Activated CD4-positive, alpha-beta T cell treated with anti-CD3 and anti-CD28 coated beads, Interleukin-2, Interleukin-4, amounts not matched to agents 100 ng/mL and 50 ng/mL, durations not matched to agents 16 hours and 8 hours (primary cell): Measurements from ENCODE around the gene CCSER1.
"Not testable (repeated sequence)": the region's sequence is repeated elsewhere in the genome, so short reads cannot be mapped to it uniquely, and the experiment has no call there.

Experiments
- DNase-seq: peaks from one replicate; pipeline ENCODE4 v3.0.0-alpha.2; 2020; ENCODE audit warnings: low spot score

Gene CCSER1

DNA sequence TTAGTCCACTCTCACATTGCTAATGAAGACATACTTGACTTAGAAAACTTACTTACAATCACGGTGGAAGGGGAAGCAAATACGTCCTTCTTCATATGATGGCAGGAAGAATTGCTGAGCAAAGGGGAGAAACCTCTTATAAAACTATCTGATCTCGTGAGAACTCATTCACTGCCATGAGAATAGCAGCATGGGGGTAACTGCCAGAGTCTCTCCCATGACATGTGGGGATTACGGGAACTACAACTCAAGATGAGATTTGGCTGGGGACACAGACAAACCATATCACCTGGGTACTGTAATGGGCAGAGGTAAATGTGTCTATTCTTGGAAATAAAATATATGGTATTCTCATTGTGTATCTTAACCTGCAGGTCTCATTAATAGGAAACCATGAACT is 1464.9 kb downstream of the CCSER1 start:
- DNase-seq: no peak

DNA sequence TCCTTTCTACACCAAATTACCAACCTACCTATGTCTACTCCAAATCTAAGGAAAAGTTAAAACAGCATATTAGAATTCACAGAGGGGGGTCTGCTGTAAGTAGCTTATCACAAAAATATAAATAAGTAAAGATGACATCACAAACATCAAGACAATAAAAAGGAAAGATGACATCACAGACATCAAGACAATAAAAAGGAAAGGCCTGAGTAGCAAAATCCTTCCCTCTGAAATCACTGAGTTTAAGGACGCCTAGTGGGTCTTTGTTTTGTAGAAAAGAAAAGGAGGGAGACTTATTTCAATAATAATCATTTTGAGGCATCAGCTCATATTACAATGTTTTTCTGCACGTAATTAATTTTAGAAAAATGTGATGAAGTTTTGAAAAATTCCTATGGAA is 1469.5 kb downstream of the CCSER1 start:
- DNase-seq: no peak

DNA sequence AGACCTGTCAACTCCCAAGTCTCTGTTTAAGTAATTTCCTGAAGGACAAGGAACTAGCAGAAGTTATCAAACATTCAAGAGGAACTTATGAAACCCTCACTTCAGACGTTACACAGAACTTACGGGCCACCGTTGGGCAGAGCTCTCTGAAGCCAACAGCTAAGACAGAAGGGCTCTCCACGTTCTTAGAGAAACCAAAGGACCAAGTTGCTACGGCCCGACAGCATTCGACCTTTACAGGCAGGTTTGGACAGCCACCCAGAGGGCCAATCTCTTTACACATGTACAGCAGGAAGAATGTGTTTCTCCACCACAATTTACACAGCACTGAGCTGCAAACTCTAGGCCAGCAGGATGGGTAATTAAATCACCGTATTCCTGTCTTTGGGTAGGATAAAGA is 1471.5 kb downstream of the CCSER1 start:
- DNase-seq: no peak

DNA sequence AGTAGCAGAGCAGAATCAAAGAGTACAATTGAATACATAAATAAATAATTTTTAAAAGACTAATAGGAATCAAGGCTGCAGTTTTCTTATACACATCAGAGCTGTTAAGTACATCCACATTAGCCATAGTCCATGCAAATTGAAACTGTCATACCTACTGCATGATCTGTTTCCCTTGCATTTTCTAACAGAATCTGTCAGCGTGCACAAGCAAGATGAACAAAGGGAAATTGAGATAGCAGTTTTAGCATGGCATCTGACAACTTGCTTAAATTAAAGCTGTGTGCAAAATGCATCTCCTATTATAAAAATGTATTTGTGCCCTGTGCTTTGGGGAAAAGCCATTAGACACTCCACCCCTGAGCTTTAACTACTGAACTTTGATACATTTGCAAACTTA is 1473.1 kb downstream of the CCSER1 start:
- DNase-seq: no peak

DNA sequence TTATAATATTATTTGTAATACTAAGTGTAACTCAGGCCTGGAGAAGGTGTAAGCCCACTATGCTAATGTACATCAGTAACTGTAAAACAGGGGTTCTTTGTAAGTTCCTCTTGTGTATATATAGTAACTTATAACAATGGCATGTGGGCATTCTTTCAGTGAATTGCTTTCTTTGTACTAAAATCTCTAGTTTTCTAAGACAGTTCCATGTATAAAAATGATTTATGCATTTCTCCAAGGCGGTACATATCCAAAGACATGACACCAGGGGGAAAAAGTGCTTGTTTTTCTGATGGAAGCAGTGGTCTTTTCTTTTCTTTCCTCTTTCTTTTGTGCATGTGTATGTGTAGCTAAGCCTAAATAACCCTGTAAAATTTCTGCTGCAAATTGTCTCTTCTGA is 1474.2 kb downstream of the CCSER1 start:
- DNase-seq: no peak

DNA sequence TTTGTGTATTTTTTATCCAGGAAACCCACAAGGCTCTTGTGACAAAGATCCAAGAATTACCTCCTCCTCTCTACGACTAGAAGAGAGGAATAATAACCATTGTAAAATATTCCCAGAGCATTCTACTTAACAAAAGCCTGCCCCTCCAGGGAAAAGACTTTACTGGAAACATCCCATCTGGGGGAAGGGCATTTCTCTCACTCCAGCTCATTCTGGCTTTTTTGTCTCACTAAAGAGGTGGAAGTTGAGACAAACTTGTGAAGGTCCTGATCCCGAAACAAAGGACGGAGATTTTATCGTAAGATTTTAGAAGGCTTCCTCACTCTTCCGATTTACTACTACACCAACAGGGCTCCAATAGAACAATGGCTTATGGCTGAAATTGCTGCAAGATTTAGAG is 1484.6 kb downstream of the CCSER1 start:
- no peak for DNase-seq

DNA sequence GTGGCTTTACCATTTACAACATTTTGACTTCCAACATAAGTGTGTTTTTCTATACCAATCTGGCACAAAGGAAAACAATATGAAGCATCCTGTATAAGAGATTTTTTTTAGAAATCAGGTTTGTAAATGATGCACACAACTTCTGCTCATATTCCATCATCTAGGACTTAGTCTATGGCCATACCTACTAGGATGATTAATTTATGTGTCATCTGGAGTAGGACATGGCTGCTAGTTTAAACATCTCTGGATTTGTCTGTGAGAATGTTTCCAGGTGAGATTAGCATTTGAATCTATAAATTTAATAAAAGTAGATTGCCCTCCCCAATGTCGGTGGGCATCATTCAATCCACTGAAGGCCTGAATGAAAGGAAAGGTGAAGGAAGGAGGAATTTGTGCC is 1493.8 kb downstream of the CCSER1 start:
- DNase-seq: no peak

DNA sequence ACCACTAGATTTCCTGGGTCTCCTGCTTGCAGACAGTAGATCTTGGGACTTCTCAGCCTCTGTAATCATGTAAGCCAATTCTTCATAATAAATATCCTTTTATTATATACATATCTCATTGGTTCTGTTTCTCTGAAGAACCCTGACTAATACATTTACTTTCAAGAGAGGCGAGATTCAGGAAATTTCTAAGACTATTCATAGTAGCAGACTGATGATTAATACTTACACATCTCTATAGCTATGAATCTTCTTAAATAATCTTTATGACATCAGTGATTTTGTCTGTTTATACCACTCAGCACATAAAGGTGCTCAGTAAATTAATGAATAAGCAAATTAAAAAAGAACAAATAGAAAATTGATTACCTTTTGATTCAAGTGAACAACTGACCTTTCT is 1494.3 kb downstream of the CCSER1 start:
- no peak for DNase-seq

DNA sequence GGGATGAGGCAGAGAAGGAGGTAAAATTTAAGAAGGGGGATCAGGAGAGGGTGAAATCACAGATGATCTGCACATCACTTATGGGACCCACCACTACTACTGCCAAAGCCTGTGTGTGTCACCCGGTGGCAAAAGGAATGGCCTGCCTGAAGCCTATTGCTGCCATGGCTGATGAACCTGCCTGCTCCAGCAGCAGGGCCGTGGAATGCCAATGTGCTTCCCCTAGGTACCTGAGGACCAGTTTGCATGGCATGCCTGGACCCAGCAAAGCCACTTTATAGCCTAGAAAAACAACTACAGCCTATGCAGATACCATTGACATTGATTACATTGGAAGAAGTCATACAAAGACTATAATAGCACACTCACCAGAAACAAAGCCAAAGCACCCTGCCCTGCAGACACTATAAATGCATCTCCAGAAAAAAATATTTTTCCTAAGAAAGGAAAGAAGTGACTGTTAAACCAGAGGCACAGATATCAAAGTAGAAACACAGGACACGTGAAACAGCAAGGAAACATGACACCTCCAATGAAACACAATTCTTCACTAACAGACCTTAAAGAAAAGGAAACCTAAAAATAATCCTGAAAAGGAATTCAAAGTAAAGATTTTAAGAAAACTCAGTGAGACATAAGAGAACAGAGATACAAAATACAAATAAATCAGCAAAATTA is 1495.9 kb downstream of the CCSER1 start:
- no peak for DNase-seq

DNA sequence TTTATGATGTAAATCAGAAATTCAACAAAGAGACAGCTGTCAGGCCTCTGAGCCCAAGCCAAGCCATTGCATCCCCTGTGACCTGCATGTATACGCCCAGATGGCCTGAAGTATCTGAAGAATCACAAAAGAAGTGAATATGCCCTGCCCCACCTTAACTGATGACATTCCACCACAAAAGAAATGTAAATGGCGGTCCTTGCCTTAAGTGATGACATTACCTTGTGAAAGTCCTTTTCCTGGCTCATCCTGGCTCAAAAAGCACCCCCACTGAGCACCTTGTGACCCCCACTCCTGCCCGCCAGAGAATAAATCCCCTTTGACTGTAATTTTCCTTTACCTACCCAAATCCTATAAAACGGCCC is 1496.4 kb downstream of the CCSER1 start:
- not testable (repeated sequence) for DNase-seq

DNA sequence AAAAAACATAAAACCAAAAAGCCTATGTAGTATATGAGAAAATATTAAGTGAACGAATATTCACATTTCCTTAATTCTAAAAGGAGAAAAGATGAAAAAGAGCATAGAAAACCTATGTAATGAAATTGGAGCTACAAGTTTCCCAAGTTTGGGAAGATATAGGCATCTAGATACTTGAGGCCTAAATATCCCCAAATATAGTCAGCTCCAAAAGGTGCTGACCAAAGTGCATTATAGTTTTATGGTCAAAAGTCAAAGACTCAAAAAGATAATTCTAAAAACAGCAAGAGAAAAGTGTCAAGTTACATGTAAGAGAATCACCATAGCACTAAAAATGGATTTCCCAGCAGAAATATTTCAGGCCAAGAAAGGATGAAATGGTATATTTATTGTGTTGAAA is 1502.9 kb downstream of the CCSER1 start:
- no peak for DNase-seq

DNA sequence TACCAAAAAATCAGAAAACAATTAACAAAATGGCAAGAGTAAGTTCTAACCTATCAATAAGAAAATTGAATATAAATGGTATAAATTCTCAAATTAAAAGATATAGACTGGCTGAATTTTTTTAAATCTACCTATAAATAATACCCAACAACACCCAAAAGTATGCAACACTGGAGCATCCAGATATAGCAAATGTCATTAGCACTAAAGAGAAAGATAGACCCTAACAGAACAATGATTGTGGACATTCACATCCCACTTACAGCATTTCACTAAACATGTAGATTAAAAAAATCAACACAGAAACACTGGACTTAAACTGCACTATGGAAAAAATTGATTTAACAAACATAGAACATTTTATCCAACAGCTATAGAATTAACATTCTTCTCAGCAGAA is 1503.6 kb downstream of the CCSER1 start:
- DNase-seq: no peak

DNA sequence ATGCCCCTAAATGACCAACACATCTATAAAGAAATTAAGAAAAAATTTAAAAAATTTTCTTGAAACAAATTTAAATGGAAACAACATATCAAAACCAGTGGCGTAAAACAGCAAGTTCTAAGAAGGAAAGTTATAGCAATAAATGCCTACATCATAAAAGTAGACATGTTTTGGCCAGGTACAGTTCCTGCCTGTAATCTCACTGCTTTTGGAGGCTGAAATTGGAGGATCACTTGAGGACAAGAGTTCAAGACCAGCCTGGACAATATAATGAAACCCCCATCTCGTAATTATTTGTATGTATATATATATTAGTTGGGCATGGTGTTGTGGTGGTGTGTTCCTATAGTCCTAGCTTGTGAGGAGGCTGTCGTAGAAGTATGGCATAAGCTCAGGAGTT is 1504.1 kb downstream of the CCSER1 start:
- DNase-seq: no peak

DNA sequence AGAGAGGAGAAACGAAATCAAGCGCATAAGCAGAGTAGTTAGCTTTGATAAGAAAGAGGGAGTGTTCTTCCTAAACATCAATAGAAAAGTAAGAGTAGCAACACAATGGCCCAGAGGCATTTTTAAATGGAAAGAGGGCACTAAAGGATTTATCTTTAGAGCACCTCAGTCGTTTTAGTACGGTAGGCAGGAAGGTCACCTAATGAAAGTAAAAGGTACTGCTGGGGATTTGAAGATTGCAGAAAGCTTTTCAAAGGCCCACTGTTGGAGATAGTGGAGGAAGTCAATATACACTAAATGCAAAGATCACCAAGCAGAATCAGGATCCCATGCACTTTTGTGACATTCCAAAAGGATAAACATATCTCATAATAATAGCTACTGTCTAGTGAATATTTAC is 1508.9 kb downstream of the CCSER1 start:
- no peak for DNase-seq
